ENCODE results near the gene DENND4C.

DNA sequence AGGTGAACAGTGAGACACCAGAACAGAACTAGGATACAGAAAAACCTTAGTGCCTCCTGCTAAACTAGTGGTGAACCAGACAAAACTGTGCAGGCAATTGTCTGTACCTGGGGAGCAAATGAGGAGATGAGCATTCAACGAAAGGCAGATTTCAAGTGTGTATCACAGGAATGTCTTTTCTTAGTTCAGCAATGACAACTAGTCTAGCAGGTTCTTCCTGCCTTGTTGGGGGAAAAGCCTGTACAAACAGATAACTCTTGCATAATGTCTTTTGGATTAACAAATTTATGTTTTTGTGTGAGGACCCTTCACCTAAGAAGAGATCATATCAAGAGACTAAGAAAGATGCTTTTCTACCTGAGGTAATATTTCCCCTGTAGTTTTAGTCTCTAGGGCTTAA lies 21.8 kb upstream of the DENND4C start:
- TF ChIP-seq, protein P1, sequence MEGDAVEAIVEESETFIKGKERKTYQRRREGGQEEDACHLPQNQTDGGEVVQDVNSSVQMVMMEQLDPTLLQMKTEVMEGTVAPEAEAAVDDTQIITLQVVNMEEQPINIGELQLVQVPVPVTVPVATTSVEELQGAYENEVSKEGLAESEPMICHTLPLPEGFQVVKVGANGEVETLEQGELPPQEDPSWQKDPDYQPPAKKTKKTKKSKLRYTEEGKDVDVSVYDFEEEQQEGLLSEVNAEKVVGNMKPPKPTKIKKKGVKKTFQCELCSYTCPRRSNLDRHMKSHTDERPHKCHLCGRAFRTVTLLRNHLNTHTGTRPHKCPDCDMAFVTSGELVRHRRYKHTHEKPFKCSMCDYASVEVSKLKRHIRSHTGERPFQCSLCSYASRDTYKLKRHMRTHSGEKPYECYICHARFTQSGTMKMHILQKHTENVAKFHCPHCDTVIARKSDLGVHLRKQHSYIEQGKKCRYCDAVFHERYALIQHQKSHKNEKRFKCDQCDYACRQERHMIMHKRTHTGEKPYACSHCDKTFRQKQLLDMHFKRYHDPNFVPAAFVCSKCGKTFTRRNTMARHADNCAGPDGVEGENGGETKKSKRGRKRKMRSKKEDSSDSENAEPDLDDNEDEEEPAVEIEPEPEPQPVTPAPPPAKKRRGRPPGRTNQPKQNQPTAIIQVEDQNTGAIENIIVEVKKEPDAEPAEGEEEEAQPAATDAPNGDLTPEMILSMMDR (IDR thresholded peaks at IDR 0.05) = no peak
- no peak for TF ChIP-seq ZFX (IDR thresholded peaks at IDR 0.05; ENCODE audit: borderline replicate concordance)

All from 22Rv1 (cell line).